Fibroblast of lung (primary cell): ENCODE measurements around the gene OXTR. TPM values are rescaled to one million over a fixed set of nuclear protein-coding genes. Genes with fewer than 3 reads are reported as not detected.

ENCODE experiments used
- DNase-seq, 2 donors: peaks; one replicate each; pipeline versions ENCODE4 v3.0.0 to v3.0.0-alpha.2; 2010; ENCODE audit warnings: low read depth in 2 of 2
- H2AFZ ChIP-seq: 2 replicates; pipeline ENCODE4 v1.5.1; 2012; ENCODE audit warnings: low read length, control low read depth, inconsistent platforms
- H3K27ac ChIP-seq: 2 replicates; pipeline ENCODE4 v1.5.1; 2011; ENCODE audit warnings: low read length, control low read depth; ENCODE audit not compliant: insufficient read depth
- H3K27me3 ChIP-seq: 2 replicates; pipeline ENCODE4 v1.5.1; 2011; ENCODE audit warnings: mild to moderate bottlenecking, low read length; ENCODE audit not compliant: control insufficient read depth, insufficient read depth
- H3K36me3 ChIP-seq: 2 replicates; pipeline ENCODE4 v1.5.1; 2011; ENCODE audit warnings: low read length; ENCODE audit not compliant: control insufficient read depth, insufficient read depth
- H3K4me1 ChIP-seq: 2 replicates; pipeline ENCODE4 v1.5.1; 2011; ENCODE audit warnings: low read length; ENCODE audit not compliant: control insufficient read depth, insufficient read depth; ENCODE audit errors: extremely low read depth
- H3K4me2 ChIP-seq: 2 replicates; pipeline ENCODE4 v1.5.1; 2011; ENCODE audit warnings: low read length, control low read depth; ENCODE audit not compliant: insufficient read depth; ENCODE audit errors: extremely low read depth
- H3K4me3 ChIP-seq, 4 experiments: fragments of 200-600 bp in 1 of 4; sonication (generic) in 1 of 4; replicated peaks in 1 of 4; 2 replicates each; pipeline ENCODE4 v1.5.1; 2011 to 2016; ENCODE audit warnings: low read length in 4 of 4, low read depth in 3 of 4, mild to moderate bottlenecking in 3 of 4, control low read depth in 2 of 4, inconsistent platforms in 1 of 4, mixed read lengths in 1 of 4; ENCODE audit not compliant: insufficient read depth in 1 of 4; ENCODE audit errors: control extremely low read depth in 1 of 4
- H3K79me2 ChIP-seq: 2 replicates; pipeline ENCODE4 v1.5.1; 2012; ENCODE audit warnings: mild to moderate bottlenecking, low read length, inconsistent platforms; ENCODE audit not compliant: control insufficient read depth, insufficient read depth
- H3K9ac ChIP-seq: 2 replicates; pipeline ENCODE4 v1.5.1; 2011; ENCODE audit warnings: mild to moderate bottlenecking, low read length, control low read depth; ENCODE audit not compliant: insufficient read depth
- H3K9me3 ChIP-seq: 2 replicates; pipeline ENCODE4 v1.5.1; 2012; ENCODE audit warnings: low read depth, low read length; ENCODE audit not compliant: control insufficient read depth, insufficient read depth
- H4K20me1 ChIP-seq: 2 replicates; pipeline ENCODE4 v1.5.1; 2011; ENCODE audit warnings: low read length; ENCODE audit not compliant: control insufficient read depth, insufficient read depth; ENCODE audit errors: extremely low read depth
- CTCF ChIP-seq, 2 donors: IDR thresholded peaks in 1 of 2; conservative IDR thresholded peaks in 1 of 2; 1 replicate in 1 of 2; 2 replicates in 1 of 2; pipeline ENCODE4 v1.5.1; 2011 to 2012; ENCODE audit warnings: low read length in 2 of 2, control low read depth in 1 of 2, inconsistent platforms in 1 of 2, low read depth in 1 of 2, mild to moderate bottlenecking in 1 of 2
- EZH2 ChIP-seq: IDR thresholded peaks from 2 replicates; pipeline ENCODE4 v1.5.1; 2012; ENCODE audit warnings: low read length, control low read depth, mild to moderate bottlenecking; ENCODE audit errors: missing control alignments
- polyA plus RNA-seq, 2 donors: library from polyadenylated mRNA; depleted of rRNA in 1 of 2; stranded (reverse) in 1 of 2; unstranded in 1 of 2; fragments of >200 nt; gene quantifications; 2 replicates each; pipeline ENCODE4 v1.2.1, GENCODE V29; 2011 to 2012; ENCODE audit warnings: missing spikeins in 1 of 2
- total RNA-seq: library from RNA; depleted of rRNA; stranded (reverse); fragments of >200 nt; gene quantifications from 2 replicates; pipeline ENCODE4 v1.2.1, GENCODE V29; 2014

Gene OXTR
- total and polyA plus RNA-seq, 2 donors (not counting 1 experiment from before 2014, with no cell fraction given) = 3.6 to 47.2 TPM

GRCh38 chr3:8777201-8777977, 8.0 kb upstream of the OXTR start:
- Histone ChIP-seq H3K27me3 (peaks cover 3% of the 10 kb centered on the region), H2AFZ (no peak overlapping the region), H3K4me3 (no peak overlapping the region), H3K4me2 (no peak overlapping the region), H3K9ac (no peak overlapping the region), H3K4me1 (no peaks in the 10 kb centered on the region), H3K9me3 (no peaks in the 10 kb centered on the region), H3K27ac (no peak overlapping the region), H3K79me2 (no peaks in the 10 kb centered on the region), H4K20me1 (no peaks in the 10 kb centered on the region), H3K36me3 (no peaks in the 10 kb centered on the region)
- TF ChIP-seq EZH2 (no peak), CTCF (conservative IDR thresholded peaks at IDR 0.05 in 1 of 2, IDR thresholded peaks at IDR 0.05 in 1 of 2; ENCODE audit: low read depth in 1 of 2, low read length in 2 of 2) (no peak)
- peak in 1 of 2 donors; percentile 72 for DNase-seq

GRCh38 chr3:8776406-8776805, 7.0 kb upstream of the OXTR start:
- no peak for TF ChIP-seq EZH2
- Histone ChIP-seq H3K36me3 (no peaks in the 10 kb centered on the region), H3K27me3 (peaks cover 3% of the 10 kb centered on the region), H3K79me2 (no peaks in the 10 kb centered on the region), H2AFZ (no peak overlapping the region), H4K20me1 (no peaks in the 10 kb centered on the region), H3K4me1 (no peaks in the 10 kb centered on the region), H3K4me3 (no peak overlapping the region), H3K9ac (no peak overlapping the region), H3K9me3 (no peaks in the 10 kb centered on the region), H3K4me2 (no peak overlapping the region), H3K27ac (no peak overlapping the region)
- DNase-seq = peak in 1 of 2 donors; percentile 95

- H4K20me1 ChIP-seq = no peaks in the 10 kb centered on the region
- H3K4me2 ChIP-seq = no peak overlapping the region
- no peaks in the 10 kb centered on the region for H3K9me3 ChIP-seq
- H3K79me2 ChIP-seq = no peaks in the 10 kb centered on the region
- TF ChIP-seq CTCF (conservative IDR thresholded peaks at IDR 0.05 in 1 of 2, IDR thresholded peaks at IDR 0.05 in 1 of 2; ENCODE audit: low read depth in 1 of 2, low read length in 2 of 2) = no peak
- no peak for TF ChIP-seq EZH2
- no peaks in the 10 kb centered on the region for H3K36me3 ChIP-seq
- H2AFZ ChIP-seq = no peak overlapping the region
- no peak overlapping the region for H3K4me3 ChIP-seq
- no peak overlapping the region for H3K9ac ChIP-seq
- H3K27me3 ChIP-seq = peaks cover 3% of the 10 kb centered on the region
- DNase-seq = no peak
- H3K4me1 ChIP-seq = no peaks in the 10 kb centered on the region
- no peak overlapping the region for H3K27ac ChIP-seq
These were observed 6.2 kb upstream of the OXTR start for GRCh38 chr3:8775602-8776001.
